Stimulated activated CD4-positive, alpha-beta T cell treated with anti-CD3 and anti-CD28 coated beads, Interleukin-15, amount 100 ng/mL, for 24 hours (primary cell): ENCODE results near the gene LMAN2.
"Not testable (repeated sequence)": the region's sequence is repeated elsewhere in the genome, so short reads cannot be mapped to it uniquely, and the experiment has no call there.

Experiments used
- DNase-seq: peaks from one replicate; pipeline ENCODE4 v3.0.0-alpha.2; 2020

Gene LMAN2

GRCh38 chr5:177362610-177363507, 11.4 kb upstream of the LMAN2 start:
- peak; percentile 81 for DNase-seq

GRCh38 chr5:177362292-177362609, 10.8 kb upstream of the LMAN2 start:
- DNase-seq = no peak

DNA sequence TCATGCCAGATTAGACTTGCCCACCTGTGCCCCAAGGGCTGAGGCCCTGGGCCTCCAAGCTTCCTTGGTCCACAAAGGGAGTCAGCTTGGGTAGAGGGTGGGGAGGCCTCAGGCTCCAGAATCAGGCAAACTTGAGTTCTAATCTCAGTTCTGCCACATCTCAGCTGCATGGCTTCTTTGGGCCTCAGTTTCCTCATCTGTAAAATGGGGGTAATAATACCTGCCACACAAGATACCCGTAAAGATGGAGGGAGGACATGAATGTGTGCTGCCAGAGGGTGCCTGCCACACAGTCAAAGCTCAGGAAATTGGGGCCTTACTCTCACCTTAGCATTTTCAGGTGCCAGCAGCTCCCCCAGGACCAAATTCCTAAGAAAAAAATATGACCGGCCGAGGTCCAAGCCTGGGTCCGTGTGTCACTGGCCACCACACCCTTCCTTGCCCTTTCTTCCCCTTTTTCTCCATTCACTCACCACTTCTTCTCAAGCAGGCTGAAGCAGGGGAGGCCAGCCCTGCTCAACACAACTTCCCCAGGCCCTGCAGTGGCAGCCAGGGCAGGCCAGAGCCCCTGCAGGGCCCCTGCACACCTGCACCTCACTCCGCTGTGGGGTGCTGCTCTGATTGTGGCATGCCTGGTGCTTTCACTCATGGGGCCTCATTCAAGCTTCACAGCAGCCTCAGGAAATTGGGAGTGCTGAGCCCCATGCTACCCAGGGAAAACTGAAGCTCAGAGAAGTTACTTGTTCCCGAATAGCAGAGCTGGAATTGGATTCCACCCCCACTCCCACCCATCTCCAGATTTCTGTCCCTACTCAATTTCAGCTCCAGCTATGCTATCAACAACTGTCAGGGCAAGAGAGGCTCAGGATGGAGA, 10.2 kb upstream of the LMAN2 start:
- peak; percentile 32 for DNase-seq

DNA sequence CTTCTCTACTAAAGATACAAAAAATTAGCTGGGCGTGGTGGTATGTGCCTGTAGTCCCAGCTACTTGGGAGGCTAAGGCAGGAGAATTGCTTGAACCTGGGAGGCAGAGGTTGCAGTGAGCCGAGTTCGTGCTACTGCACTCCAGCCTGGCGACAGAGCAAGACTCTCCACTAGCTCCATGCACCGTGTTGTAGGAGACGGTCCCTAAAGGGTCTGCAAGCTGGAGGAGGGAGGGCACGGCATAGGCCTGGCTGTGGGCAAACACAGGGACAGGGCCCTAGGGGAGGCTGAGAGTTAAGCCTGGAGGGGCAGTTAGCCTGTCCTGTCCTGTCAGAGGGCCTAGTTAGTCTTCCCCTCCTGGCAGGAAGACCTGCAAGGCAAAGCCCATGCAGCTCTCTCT, 9.3 kb upstream of the LMAN2 start:
- DNase-seq = not testable (repeated sequence)

GRCh38 chr5:177359860-177360259, 8.4 kb upstream of the LMAN2 start:
- DNase-seq = no peak

GRCh38 chr5:177359451-177359851, 8.0 kb upstream of the LMAN2 start:
- no peak for DNase-seq

DNA sequence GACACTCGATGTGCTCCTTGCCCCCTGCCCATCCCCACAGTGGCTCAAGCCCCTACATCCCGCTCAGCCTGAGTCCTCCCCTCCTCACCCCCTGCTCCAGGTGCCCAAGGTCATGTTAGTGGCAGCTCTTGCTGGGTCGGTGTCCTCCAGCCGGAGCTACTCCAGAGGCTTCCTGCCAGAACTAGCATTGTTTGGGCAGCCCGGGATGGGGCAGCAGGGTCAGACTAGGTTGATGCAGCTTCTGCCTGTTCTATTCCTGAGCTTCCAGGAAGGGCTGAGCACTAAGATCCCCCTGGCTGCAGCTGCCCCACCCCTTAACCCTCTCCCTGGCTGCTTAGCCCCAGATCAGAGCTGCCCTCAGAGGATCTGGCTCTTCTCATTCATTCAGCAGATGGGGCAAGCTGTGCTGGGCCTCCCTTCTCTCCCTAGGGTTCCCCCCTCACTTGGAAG, 6.9 kb upstream of the LMAN2 start:
- peak; percentile 30 for DNase-seq

DNA sequence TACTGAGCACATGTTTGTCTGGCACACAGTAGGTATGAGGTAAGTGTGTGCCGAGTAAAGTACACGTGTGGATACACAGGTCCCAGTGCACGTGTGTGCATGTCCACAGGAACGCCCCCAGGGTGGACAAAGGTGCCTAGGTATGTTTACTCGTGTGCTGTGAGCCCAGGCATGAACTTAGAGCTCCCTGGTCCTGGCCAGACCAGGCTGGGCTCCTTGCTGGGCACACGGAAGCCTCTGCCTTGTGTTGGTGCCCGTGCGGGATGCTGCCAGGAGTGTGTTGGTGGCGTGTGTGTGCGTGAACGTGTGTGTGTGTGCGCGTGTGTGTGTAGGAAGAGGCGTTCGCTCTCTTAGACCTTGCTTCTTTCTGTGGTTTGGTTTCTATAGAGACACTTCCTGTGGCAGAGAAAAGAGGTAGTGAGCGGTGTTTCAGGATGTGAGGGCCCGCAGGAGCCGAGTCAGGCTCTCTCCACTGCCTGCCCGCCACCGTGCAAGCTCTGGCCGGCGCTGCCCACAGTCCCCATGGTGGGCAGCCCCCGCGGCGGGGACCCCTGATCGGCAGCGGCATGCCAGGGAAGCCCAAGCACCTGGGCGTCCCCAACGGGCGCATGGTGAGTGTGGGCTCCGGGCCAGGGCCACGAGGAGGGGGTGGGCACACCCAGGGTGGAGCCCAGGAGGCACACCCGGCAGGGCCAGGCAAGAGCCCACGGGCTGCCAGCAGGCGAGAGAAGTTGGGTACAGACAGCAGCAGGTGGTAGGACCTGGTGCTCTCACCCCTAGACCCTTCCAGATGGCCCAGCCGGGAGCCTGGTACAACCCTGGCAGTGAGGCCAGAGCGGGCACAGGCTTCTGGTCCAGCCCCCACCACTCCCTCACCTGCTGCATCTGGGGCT, 6.2 kb upstream of the LMAN2 start, which contains the start of gene RGS14:
RGS14 (plus strand) TSS at position 466 of the 893 bp plus-strand sequence; CDS start at position 567, 101 bp downstream.
- DNase-seq = peak; percentile 72

DNA sequence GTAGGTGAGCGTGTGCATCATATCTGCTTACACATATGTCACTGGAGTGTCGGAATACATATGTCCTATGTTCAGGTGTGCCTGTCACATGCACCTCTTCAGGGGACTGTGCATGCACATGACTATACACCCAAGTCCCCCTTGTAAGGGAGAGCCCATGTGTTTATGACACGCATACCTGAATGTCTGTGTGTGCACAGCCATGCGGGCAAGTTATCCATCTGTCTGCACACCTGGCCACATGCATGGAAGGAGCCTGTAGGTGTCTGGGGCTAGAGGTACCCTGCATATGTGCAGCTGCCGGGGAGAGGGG, 5.6 kb upstream of the LMAN2 start:
- DNase-seq = no peak

GRCh38 chr5:177356746-177357145, 5.3 kb upstream of the LMAN2 start:
- DNase-seq = no peak

GRCh38 chr5:177355868-177356168, 4.3 kb upstream of the LMAN2 start:
- DNase-seq = no peak

DNA sequence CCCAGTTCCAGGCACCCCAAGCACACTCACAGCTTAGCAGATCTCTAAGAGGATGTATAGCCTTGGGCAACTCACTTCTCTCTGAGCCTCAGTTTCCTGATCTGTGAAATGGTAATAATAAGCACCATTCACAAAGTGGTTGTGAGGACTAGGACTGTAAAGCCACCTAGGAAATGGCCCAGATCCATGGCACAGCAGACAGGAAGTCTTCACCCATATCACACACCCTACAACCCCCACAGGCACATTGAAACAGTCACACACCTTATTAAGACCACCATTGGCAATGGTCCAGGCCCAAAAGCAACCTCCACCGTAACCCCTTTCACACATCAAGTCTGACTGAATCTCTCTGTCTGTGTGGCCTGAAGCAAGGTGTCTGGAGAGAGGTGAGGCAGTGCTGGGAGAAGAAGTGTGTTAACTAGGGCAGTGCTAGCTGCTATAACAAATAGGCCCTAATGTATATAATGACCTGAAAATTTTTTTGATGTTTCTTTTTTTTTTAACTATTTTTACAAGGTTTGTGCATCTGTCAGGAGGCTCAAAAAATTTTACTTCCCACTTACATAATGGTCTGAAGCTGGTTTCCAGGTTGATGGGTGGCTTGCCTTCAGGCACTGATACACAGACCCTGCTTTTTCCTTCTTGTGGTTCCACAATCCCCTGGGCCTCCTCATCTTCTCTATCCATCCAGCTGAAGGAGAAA, 3.8 kb upstream of the LMAN2 start:
- DNase-seq = no peak

GRCh38 chr5:177354711-177355110, 3.2 kb upstream of the LMAN2 start:
- DNase-seq = no peak

GRCh38 chr5:177354256-177354655, 2.8 kb upstream of the LMAN2 start:
- DNase-seq = no peak

GRCh38 chr5:177353093-177353492, 1.6 kb upstream of the LMAN2 start:
- DNase-seq = no peak

GRCh38 chr5:177350776-177351391, 584 bp downstream of the LMAN2 start:
- DNase-seq = no peak

- no peak for DNase-seq
Observed at GRCh38 chr5:177349762-177350161, 1.7 kb downstream of the LMAN2 start.

GRCh38 chr5:177349362-177349647, 2.2 kb downstream of the LMAN2 start:
- no peak for DNase-seq

GRCh38 chr5:177347699-177348098, 3.8 kb downstream of the LMAN2 start:
- no peak for DNase-seq

GRCh38 chr5:177346820-177347219, 4.6 kb downstream of the LMAN2 start:
- no peak for DNase-seq

- no peak for DNase-seq
Observed at GRCh38 chr5:177344891-177345290, 6.6 kb downstream of the LMAN2 start.

DNA sequence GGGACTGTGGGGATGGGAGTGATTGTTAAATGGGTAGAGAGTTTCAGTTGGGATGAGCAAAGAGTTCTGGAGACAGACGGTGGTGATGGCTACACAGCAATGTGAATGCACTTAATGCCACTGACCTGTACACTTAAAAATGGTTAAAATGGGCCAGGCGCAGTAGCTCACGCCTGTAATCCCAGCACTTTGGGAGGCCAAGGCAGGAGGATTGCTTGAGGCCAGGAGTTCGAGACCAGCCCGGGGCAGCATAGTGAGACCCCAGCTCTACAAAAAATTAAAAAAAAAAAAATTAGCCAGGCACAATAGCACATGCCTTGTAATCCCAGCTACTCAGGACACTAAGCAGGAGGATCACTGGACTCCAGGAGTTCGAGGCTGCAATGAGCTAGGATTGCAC, 7.7 kb downstream of the LMAN2 start:
- DNase-seq = no peak
